Motor neuron (in vitro differentiated cells): ENCODE results near the gene RPS19BP1. TPM values are rescaled to one million over a fixed set of nuclear protein-coding genes. Genes with fewer than 3 reads are reported as not detected.

Experiments
- ATAC-seq, 8 experiments: fragments of 200-7000 bp; cut with Tn5 transposase; replicated peaks in 6 of 8; 2 replicates each; pipeline ENCODE4 v1.8.0; 2021; ENCODE audit warnings: mild to moderate bottlenecking in 8 of 8, moderate library complexity in 8 of 8
- H3K27ac ChIP-seq, 2 donors: fragments of 250-450 bp; sonication (Bioruptor Pico); 2 replicates each; pipeline ENCODE4 v1.9.0; 2021; ENCODE audit warnings: antibody characterized with exemption in 2 of 2, mild to moderate bottlenecking in 2 of 2, moderate library complexity in 1 of 2
- H3K4me1 ChIP-seq, 2 donors: fragments of 250-450 bp; sonication (Bioruptor Pico); replicated peaks in 1 of 2; 2 replicates each; pipeline ENCODE4 v1.6.1; 2021; ENCODE audit warnings: antibody characterized with exemption in 2 of 2, mild to moderate bottlenecking in 2 of 2, moderate library complexity in 1 of 2
- H3K4me3 ChIP-seq, 5 donors: fragments of 250-450 bp; sonication (Bioruptor Pico); 2 replicates each; pipeline ENCODE4 v1.9.0; 2021; ENCODE audit warnings: antibody characterized with exemption in 5 of 5, mild to moderate bottlenecking in 5 of 5, moderate library complexity in 4 of 5
- WGBS, 10 experiments: fragments of 450-650 bp; shearing (Covaris generic); methylation state at CpG; one replicate each; pipeline ENCODE4 v1.0.0; 2022; 5-methylcytosine and 5-hydroxymethylcytosine counted together
- in situ Hi-C, 9 experiments: fragments of 400-800 bp; cut with MboI; loops; one replicate each; pipeline ENCODE4 v1.15.0; 2021; ENCODE audit warnings: low sequenced_read_pairs in 9 of 9, low pct_unique_long_range_greater_than_20kb in 2 of 9; ENCODE audit not compliant: unreplicated experiment in 9 of 9
- total RNA-seq, 8 experiments: library from RNA; unstranded; fragments of 300-600 nt; gene quantifications; 2 replicates each; pipeline versions ENCODE4 v1.2.3 to v1.2.4, GENCODE V29; 2022

Gene RPS19BP1
- total RNA-seq, 8 experiments from 2014 or later, result 69.1 to 114 (median 89.9) TPM

GRCh38 chr22:39530692-39531331, 1.7 kb downstream of the RPS19BP1 start:
- peaks cover 21 to 22% of the 10 kb centered on the region in 2 donors for H3K4me1 ChIP-seq

GRCh38 chr22:39530116-39530515, 2.4 kb downstream of the RPS19BP1 start:
- no peak overlapping the region for H3K27ac ChIP-seq
- peaks cover 21% of the 10 kb centered on the region in 2 donors for H3K4me1 ChIP-seq
- 40 to 100% (median 85%) methylated on average over 1 to 6 of the region's 6 CpGs for whole genome bisulfite sequencing, 10 experiments
- ATAC-seq, result no peak
- in situ Hi-C loops, result loop anchor here in 7 of 9 experiments (10.0 to 25.0 kb wide), 4 partner anchors 505 to 832 kb away; partner anchors contain the start of gene SGSM3 (in 2 of the 7)
- no peak overlapping the region for H3K4me3 ChIP-seq

More at GRCh38 chr22:39530692-39531331, 1.7 kb downstream of the RPS19BP1 start:
- Histone ChIP-seq H3K27ac (no peak overlapping the region), H3K4me3 (no peak overlapping the region)
- in situ Hi-C loops, result loop anchor here in 7 of 9 experiments (10.0 to 25.0 kb wide), 4 partner anchors 504 to 831 kb away; partner anchors contain the start of gene SGSM3 (in 2 of the 7)
- ATAC-seq, result no peak
- 20 to 73% (median 40%) methylated on average over 1 to 4 of the region's 9 CpGs; no CpG with 5 or more reads in 6 of the 10 experiments for WGBS, 10 experiments

GRCh38 chr22:39529487-39529851, 3.1 kb downstream of the RPS19BP1 start:
- ATAC-seq, result no peak
- Histone ChIP-seq H3K4me1 (peaks cover 18 to 21% of the 10 kb centered on the region in 2 donors), H3K27ac (peak overlapping the region in 1 of 2 donors; percentile 1), H3K4me3 (peak overlapping the region in 1 of 5 donors; percentile 10)
- in situ Hi-C loops, result loop anchor here in 4 of 9 experiments (25.0 kb wide), 2 partner anchors 508 to 833 kb away; partner anchors contain the start of gene SGSM3 (in 2 of the 4)
- WGBS, 10 experiments, result 31 to 100% (median 50%) methylated on average over 1 to 10 of the region's 17 CpGs; no CpG with 5 or more reads in 6 of the 10 experiments

DNA sequence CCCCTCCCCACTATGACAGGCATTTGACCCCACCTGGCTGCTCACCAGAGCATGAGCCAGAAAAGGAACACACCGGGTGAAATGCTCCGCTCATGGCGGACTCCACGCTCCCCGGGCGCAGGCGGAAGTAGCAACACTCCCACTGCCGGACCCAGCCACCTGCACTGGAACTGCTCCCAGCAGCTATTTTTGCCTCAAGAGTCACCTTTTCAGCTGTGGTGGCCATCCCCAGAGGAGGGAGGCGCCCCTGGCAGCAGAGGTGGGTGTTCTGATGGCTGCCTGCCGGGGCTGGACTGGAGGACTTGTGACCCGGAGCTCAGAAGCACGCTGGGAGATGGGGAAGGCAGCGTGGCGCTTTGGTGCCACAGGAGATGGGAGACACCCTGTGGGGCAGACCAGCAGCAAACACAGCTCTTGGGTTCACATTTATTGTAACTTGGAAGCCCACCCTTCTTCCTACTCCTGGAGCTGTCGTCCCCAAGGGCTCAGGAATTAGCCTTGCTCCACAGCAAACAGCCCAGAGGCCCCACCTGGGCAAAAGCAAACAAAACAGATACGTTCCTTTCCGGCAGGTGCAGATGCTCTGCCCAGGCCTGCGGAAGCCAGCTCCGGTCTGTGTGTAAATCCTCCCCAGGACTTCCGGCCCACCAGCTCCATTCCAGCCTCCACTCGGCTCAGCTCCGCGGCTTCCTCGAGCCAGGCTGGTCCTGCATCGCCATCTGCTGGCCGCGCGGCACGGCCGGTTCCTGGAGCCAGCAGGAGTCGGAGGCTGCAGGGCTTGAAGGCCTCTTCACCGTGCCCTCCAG, 3.7 kb downstream of the RPS19BP1 start:
- Histone ChIP-seq H3K27ac (peak overlapping the region in 1 of 2 donors; percentile 1), H3K4me3 (peak overlapping the region in 4 of 5 donors; percentile 0 to 10 (median 6)), H3K4me1 (peaks cover 18 to 26% of the 10 kb centered on the region in 2 donors)
- in situ Hi-C loops, result loop anchor here in 4 of 9 experiments (25.0 kb wide), 2 partner anchors 508 to 833 kb away; partner anchors contain the start of gene SGSM3 (in 2 of the 4)
- 22 to 81% (median 66%) methylated on average over 4 to 17 of the region's 32 CpGs; no CpG with 5 or more reads in 3 of the 10 experiments for WGBS, 10 experiments
- peak; percentile 10 to 32 (median 24) for ATAC-seq

GRCh38 chr22:39528080-39528661, 4.4 kb downstream of the RPS19BP1 start:
- Histone ChIP-seq H3K4me1 (peaks cover 16 to 30% of the 10 kb centered on the region in 2 donors), H3K27ac (no peak overlapping the region), H3K4me3 (no peak overlapping the region)
- in situ Hi-C loops, result loop anchor here in 4 of 9 experiments (25.0 kb wide), 2 partner anchors 509 to 834 kb away; partner anchors contain the start of gene SGSM3 (in 2 of the 4)
- 0 to 100% (median 75%) methylated on average over 1 to 2 of the region's 12 CpGs; no CpG with 5 or more reads in 6 of the 10 experiments for WGBS, 10 experiments
- ATAC-seq, result no peak

DNA sequence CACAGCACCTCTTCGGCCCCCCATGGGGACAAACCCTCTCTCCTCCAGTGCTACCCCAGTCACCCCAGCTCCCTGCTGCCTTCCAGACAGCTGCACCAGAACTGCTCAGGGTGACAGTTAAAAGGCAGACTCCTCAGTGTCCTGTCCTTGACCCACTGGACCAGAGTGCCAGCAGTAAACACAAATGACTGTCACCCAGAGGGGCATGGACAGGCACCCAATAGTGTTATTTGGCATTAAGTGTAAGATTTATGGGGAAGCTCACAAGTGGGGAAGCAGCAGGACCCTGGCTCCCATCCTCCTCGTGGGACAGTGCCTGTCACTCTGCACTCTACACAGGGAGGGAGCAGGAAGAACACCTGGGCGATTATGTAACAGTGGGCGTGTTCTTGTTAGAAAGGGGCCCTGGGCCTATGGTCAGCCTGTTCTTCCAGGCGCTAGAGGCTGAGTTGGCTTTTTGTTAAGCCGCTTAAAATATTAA, 5.0 kb downstream of the RPS19BP1 start:
- in situ Hi-C loops, result loop anchor here in 4 of 9 experiments (25.0 kb wide), 2 partner anchors 510 to 835 kb away; partner anchors contain the start of gene SGSM3 (in 2 of the 4)

DNA sequence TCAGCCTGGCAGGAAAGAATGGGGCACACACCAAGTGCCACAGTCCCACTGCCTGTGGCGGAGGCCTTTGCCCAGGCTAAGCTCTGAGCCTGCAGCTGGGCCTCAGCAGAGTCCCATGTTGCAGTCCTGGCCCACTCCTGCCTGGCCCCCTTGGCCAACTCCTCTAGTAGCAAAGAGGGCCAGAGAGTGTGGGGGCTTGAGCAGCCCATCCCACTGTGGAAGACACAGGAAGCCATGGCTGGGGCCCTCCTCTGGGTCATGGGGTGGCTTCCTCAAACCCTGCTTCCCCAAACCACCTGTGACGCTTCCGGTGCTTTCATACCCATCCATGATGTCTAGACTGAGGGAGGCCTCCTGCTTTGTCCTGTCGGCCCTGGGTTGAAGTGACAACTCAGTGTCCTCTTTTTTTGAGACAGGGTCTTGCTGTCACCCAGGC, 5.8 kb downstream of the RPS19BP1 start:
- WGBS, 10 experiments, result 62 to 73% methylated on average over 2 of the region's 4 CpGs; no CpG with 5 or more reads in 8 of the 10 experiments
- peak in 1 of 8 experiments; percentile 1 for ATAC-seq
- H3K4me1 ChIP-seq, result peaks cover 30 to 31% of the 10 kb centered on the region in 2 donors
- in situ Hi-C loops, result loop anchor here in 4 of 9 experiments (25.0 kb wide), 2 partner anchors 511 to 836 kb away; partner anchors contain the start of gene SGSM3 (in 2 of the 4)
- no peak overlapping the region for H3K27ac ChIP-seq
- no peak overlapping the region for H3K4me3 ChIP-seq

More for the DNA sequence above, 5.0 kb downstream of the RPS19BP1 start:
- 0 to 82% (median 60%) methylated on average over 1 to 5 of the region's 6 CpGs; no CpG with 5 or more reads in 5 of the 10 experiments for WGBS, 10 experiments
- peaks cover 22 to 33% of the 10 kb centered on the region in 2 donors for H3K4me1 ChIP-seq
- H3K27ac ChIP-seq, result no peak overlapping the region
- peak in 1 of 8 experiments; percentile 1 for ATAC-seq
- no peak overlapping the region for H3K4me3 ChIP-seq

GRCh38 chr22:39525658-39525975, 6.9 kb downstream of the RPS19BP1 start:
- Histone ChIP-seq H3K4me1 (peaks cover 22 to 26% of the 10 kb centered on the region in 2 donors), H3K27ac (no peak overlapping the region), H3K4me3 (no peak overlapping the region)
- no peak for ATAC-seq
- in situ Hi-C loops, result loop anchor here in 4 of 9 experiments (25.0 kb wide), 2 partner anchors 512 to 837 kb away; partner anchors contain the start of gene SGSM3 (in 2 of the 4)
- WGBS, 10 experiments, result 50 to 100% (median 82%) methylated on average over 1 to 4 of the region's 4 CpGs; no CpG with 5 or more reads in 3 of the 10 experiments

DNA sequence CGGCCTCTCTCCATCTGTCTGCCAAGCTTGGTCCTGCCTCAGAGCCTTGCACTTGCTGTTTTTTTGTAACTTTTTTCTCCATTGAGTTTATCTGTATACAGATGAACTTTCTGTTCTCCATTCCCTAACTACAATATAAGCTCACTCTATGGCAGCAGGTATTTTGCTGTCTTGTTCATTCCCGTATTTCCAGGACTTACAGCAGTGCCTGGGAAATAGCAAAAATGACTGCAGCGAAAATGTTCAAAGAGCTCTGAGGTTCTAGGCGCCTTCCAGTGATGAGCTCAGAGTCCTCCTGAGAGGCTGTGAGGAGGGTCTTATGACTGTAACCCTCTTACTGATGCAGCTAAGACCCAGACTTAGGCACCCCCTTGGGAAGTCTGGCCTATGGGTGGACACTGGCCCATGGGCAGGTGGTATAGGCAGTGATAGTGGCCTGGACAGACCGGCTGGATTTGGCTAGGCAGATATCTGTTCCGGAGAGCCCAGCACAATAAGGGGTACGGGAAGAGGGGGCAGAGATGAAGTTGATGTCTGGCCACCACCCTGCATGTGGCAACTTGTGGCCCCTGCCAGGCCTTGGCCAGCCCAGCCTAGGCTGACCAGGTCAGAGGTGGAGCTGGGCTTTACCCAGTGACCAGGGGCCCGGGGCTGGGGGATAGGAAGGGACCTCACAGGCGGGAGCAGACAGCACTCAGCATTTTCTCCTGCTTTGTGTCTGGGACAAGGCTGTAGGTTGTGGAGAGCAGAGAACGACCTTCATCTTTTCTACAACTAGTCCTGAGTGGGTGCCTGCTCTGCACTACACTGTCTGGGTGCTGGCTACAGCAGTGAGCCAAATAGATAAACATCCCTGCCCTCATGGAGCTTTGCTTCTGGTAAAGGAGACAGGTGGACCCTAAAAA, 7.5 kb downstream of the RPS19BP1 start:
- Histone ChIP-seq H3K27ac (no peak overlapping the region), H3K4me1 (peaks cover 22 to 26% of the 10 kb centered on the region in 2 donors), H3K4me3 (no peak overlapping the region)
- in situ Hi-C loops, result loop anchor here (25.0 kb wide), 6 partner anchors 113 to 837 kb away; partner anchors contain the start of genes CBX7 (in 6 of the 9), SGSM3 (in 2 of the 9), SYNGR1 (in 2 of the 9) and TAB1 (in 1 of the 9)
- WGBS, 10 experiments, result 0 to 92% (median 80%) methylated on average over 1 to 6 of the region's 10 CpGs; no CpG with 5 or more reads in 2 of the 10 experiments
- no peak for ATAC-seq

GRCh38 chr22:39524089-39524752, 8.3 kb downstream of the RPS19BP1 start:
- 66 to 100% (median 90%) methylated on average over 1 to 6 of the region's 13 CpGs; no CpG with 5 or more reads in 4 of the 10 experiments for WGBS, 10 experiments
- no peak overlapping the region for H3K27ac ChIP-seq
- H3K4me3 ChIP-seq, result no peak overlapping the region
- H3K4me1 ChIP-seq, result peaks cover 22 to 24% of the 10 kb centered on the region in 2 donors
- no peak for ATAC-seq
- in situ Hi-C loops, result loop anchor here in 7 of 9 experiments (25.0 kb wide), 4 partner anchors 112 to 362 kb away; partner anchors contain the start of genes CBX7 (in 6 of the 7), SYNGR1 (in 2 of the 7) and TAB1 (in 1 of the 7)
